ENCODE measurements around the gene FPGT. TPM values are rescaled to one million over a fixed set of nuclear protein-coding genes. Genes with fewer than 3 reads are reported as not detected.

FPGT gene
- total and polyA plus RNA-seq, 4 donors, result 5.8 to 26.5 (median 15.1) TPM

DNA sequence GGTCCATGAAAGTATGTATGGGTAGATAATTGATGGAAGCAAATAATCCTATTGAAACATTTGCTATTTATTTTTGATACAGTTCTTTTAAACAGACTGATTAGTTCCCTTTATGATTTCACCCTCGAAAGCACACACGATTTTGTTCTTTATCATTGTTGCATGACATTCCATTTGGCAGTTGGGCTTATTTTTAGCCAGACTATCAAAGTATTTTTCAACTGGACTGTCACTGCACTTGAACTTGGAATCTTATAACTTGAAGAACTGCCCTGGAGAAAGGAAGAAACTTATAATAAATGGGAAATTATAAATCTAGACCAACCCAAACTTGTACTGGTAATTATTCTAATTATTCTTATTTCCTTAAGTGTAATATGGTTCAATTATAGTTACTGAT lies 37.1 kb downstream of the FPGT start, which contains the start of gene TNNI3K:
TNNI3K (plus strand) TSS at position 235 of the 400 bp plus-strand sequence; CDS start at position 300, 65 bp downstream.
- Histone ChIP-seq H3K27me3 (ENCODE audit: control insufficient read depth in 3 of 3, insufficient read depth in 3 of 3, low read length in 2 of 3) (no peaks in the 10 kb centered on the region), H3K4me3 (no peak within 1 kb of the TSS), H3K9ac (ENCODE audit: insufficient read depth in 1 of 2, low read length in 2 of 2) (no peak within 1 kb of the TSS), H3K9me3 (ENCODE audit: control insufficient read depth in 4 of 4, insufficient read depth in 3 of 4, low read length in 3 of 4) (no peaks in the 10 kb centered on the region), H3K36me3 (ENCODE audit: control insufficient read depth in 4 of 4, insufficient read depth in 4 of 4, low read length in 4 of 4) (no peaks in the 10 kb centered on the region), H3K4me1 (ENCODE audit: control insufficient read depth in 5 of 5, insufficient read depth in 5 of 5, low read length in 5 of 5) (no peaks in the 10 kb centered on the region), H3K27ac (ENCODE audit: low read depth in 1 of 2, low read length in 1 of 2) (peak within 1 kb of the TSS in 1 of 2 donors; percentile 66)
- ATAC-seq (ENCODE audit: insufficient read depth, low FRiP score) (no peak), DNase-seq (no peak)
- WGBS, 2 donors, result 85 to 90% methylated on average over 2 of the region's 2 CpGs
- TF ChIP-seq, protein P1, sequence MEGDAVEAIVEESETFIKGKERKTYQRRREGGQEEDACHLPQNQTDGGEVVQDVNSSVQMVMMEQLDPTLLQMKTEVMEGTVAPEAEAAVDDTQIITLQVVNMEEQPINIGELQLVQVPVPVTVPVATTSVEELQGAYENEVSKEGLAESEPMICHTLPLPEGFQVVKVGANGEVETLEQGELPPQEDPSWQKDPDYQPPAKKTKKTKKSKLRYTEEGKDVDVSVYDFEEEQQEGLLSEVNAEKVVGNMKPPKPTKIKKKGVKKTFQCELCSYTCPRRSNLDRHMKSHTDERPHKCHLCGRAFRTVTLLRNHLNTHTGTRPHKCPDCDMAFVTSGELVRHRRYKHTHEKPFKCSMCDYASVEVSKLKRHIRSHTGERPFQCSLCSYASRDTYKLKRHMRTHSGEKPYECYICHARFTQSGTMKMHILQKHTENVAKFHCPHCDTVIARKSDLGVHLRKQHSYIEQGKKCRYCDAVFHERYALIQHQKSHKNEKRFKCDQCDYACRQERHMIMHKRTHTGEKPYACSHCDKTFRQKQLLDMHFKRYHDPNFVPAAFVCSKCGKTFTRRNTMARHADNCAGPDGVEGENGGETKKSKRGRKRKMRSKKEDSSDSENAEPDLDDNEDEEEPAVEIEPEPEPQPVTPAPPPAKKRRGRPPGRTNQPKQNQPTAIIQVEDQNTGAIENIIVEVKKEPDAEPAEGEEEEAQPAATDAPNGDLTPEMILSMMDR (IDR thresholded peaks at IDR 0.05; ENCODE audit: control extremely low read depth, extremely low read depth), result no peak

DNA sequence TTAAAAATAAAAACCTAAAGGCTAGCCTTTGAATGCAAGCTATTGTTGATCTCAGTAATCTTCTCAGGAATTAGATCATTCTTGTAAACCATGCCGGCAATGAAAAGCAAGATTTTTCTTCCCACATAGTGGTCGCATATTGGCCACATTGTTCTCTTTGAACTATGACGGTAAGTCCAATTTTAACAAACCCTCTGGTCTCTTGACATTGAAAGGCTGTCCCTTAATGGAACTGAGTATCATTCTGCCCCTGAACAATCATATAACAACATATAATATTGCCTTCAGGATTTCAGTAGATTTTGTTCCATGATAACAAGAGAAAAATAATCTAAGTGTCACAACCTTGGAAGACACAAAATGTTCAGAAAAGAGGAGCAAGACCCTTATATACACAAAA lies 38.4 kb downstream of the FPGT start:
- H3K4me1 ChIP-seq (ENCODE audit: control insufficient read depth in 5 of 5, insufficient read depth in 5 of 5, low read length in 5 of 5), result no peaks in the 10 kb centered on the region
- no peaks in the 10 kb centered on the region for H3K27me3 ChIP-seq (ENCODE audit: control insufficient read depth in 3 of 3, insufficient read depth in 3 of 3, low read length in 2 of 3)
- no peaks in the 10 kb centered on the region for H3K9me3 ChIP-seq (ENCODE audit: control insufficient read depth in 4 of 4, insufficient read depth in 3 of 4, low read length in 3 of 4)
- ATAC-seq (ENCODE audit: insufficient read depth, low FRiP score) (no peak), DNase-seq (no peak)
- H3K4me3 ChIP-seq, result no peak overlapping the region
- H3K27ac ChIP-seq (ENCODE audit: low read depth in 1 of 2, low read length in 1 of 2), result peak overlapping the region in 1 of 2 donors; percentile 66
- no peak overlapping the region for H3K9ac ChIP-seq (ENCODE audit: insufficient read depth in 1 of 2, low read length in 2 of 2)
- H3K36me3 ChIP-seq (ENCODE audit: control insufficient read depth in 4 of 4, insufficient read depth in 4 of 4, low read length in 4 of 4), result no peaks in the 10 kb centered on the region
- TF ChIP-seq, protein P1 (IDR thresholded peaks at IDR 0.05; ENCODE audit: control extremely low read depth, extremely low read depth), result no peak
- WGBS, 2 donors, result 95 to 97% methylated on average over 3 of the region's 3 CpGs

DNA sequence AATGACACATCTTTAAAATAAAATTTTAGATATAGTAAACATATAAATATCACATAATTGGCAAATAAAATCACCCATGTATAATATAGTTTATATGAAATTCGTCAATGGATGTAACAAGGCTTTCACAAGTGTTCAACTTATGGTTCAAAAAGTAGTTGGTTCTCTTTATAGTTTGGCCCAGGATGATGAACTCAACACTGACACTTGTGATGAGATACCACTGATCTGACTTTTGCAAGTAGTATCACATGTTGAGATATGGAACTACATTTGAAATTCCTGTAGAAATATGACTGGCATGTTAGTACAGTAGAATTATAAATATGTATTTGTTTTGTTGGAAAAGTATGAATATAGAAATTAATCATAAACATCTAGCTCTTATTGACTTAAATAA lies 39.0 kb downstream of the FPGT start:
- no peak for ATAC-seq (ENCODE audit: insufficient read depth, low FRiP score)
- H3K27ac ChIP-seq (ENCODE audit: low read depth in 1 of 2, low read length in 1 of 2), result peak overlapping the region in 1 of 2 donors; percentile 21
- no peaks in the 10 kb centered on the region for H3K27me3 ChIP-seq (ENCODE audit: control insufficient read depth in 3 of 3, insufficient read depth in 3 of 3, low read length in 2 of 3)
- WGBS, 2 donors, result 85 to 92% methylated on average over 1 of the region's 1 CpG
- H3K9me3 ChIP-seq (ENCODE audit: control insufficient read depth in 4 of 4, insufficient read depth in 3 of 4, low read length in 3 of 4), result no peaks in the 10 kb centered on the region
- no peak overlapping the region for H3K9ac ChIP-seq (ENCODE audit: insufficient read depth in 1 of 2, low read length in 2 of 2)
- H3K4me1 ChIP-seq (ENCODE audit: control insufficient read depth in 5 of 5, insufficient read depth in 5 of 5, low read length in 5 of 5), result no peaks in the 10 kb centered on the region
- no peak for DNase-seq
- H3K4me3 ChIP-seq, result no peak overlapping the region
- TF ChIP-seq, protein P1 (IDR thresholded peaks at IDR 0.05; ENCODE audit: control extremely low read depth, extremely low read depth), result no peak
- H3K36me3 ChIP-seq (ENCODE audit: control insufficient read depth in 4 of 4, insufficient read depth in 4 of 4, low read length in 4 of 4), result no peaks in the 10 kb centered on the region

DNA sequence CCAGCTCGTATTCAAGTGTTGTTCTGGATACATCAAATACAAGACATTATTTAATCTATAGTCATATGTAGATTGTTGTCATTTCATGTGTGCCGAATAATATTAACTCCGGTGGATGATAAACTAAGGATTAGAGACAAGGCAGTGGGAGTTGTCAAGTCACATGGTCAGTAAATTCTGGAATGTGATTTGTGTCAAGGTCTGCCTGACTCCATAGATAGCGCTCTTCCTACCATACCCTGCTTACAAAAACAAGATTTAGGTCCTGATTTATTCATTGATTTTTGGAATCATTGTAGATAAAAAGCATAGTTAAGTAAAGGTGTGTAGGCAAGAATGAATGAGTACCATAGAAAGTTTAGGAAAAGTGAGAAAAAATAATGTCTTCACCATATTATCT lies 39.7 kb downstream of the FPGT start:
- TF ChIP-seq, protein P1 (IDR thresholded peaks at IDR 0.05; ENCODE audit: control extremely low read depth, extremely low read depth), result no peak

More for the DNA sequence above, 39.7 kb downstream of the FPGT start:
- ATAC-seq (ENCODE audit: insufficient read depth, low FRiP score) (no peak), DNase-seq (no peak)
- Histone ChIP-seq H3K4me3 (no peak overlapping the region), H3K4me1 (ENCODE audit: control insufficient read depth in 5 of 5, insufficient read depth in 5 of 5, low read length in 5 of 5) (no peaks in the 10 kb centered on the region), H3K27me3 (ENCODE audit: control insufficient read depth in 3 of 3, insufficient read depth in 3 of 3, low read length in 2 of 3) (no peaks in the 10 kb centered on the region), H3K36me3 (ENCODE audit: control insufficient read depth in 4 of 4, insufficient read depth in 4 of 4, low read length in 4 of 4) (no peaks in the 10 kb centered on the region), H3K27ac (ENCODE audit: low read depth in 1 of 2, low read length in 1 of 2) (peak overlapping the region in 1 of 2 donors; percentile 70), H3K9me3 (ENCODE audit: control insufficient read depth in 4 of 4, insufficient read depth in 3 of 4, low read length in 3 of 4) (no peaks in the 10 kb centered on the region), H3K9ac (ENCODE audit: insufficient read depth in 1 of 2, low read length in 2 of 2) (no peak overlapping the region)
- 94 to 95% methylated on average over 4 of the region's 4 CpGs for WGBS, 2 donors
